ENCODE data around the gene DNAJC17. TPM values are rescaled to one million over a fixed set of nuclear protein-coding genes. Genes with fewer than 3 reads are reported as not detected.

DNAJC17 gene
- total RNA-seq, 3 donors from 2014 or later, result 18.4 to 55.8 (median 24.3) TPM

DNA sequence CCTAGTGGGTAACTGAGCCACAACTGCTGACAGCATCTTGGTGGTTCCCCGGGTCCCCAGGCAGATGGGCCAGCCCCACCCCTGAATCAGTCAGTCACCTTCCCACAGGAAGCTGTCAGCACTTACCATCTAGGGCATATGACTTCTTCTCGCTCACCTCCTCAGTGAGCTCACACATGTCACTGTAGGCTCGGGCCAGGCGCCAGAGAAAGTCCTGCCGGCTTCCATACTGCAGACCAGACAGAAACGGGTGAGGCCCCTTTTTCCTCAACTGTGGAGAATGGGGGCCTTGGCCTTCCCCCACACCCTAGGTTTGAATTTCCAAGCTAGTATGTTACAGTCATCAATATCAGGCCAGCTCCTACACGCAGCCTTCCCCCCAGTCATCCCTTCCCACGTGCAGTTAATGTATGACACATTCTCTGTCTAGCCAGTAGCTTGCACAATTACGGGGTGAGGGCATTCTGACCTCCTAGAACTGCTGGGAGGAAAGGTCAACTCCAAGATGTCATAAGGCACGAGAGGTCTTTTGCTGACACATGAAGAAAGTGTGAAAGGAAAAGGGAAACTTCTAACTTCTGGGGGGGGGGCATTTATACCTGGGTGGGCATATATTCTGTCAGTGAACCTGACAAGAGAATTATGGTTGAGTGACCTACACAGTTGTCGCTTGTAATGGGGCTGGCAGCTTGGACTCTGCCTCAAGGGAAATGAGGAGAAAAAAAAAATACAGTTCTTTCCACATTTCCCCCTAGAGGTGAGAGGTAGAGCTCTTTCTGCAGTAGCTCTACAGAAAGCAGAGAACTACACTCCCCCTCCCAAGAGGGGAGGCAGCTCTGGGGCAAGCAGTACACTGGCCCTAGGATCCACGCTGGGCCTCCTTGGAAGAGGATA is 63.1 kb downstream of the DNAJC17 start:
- Histone ChIP-seq H3K4me1 (no peaks in the 10 kb centered on the region), H3K36me3 (peaks cover 7% of the 10 kb centered on the region), H3K4me3 (no peak overlapping the region), H3K9me3 (no peaks in the 10 kb centered on the region), H3K27ac (no peak overlapping the region), H3K27me3 (no peaks in the 10 kb centered on the region)
- TF ChIP-seq, protein P1, sequence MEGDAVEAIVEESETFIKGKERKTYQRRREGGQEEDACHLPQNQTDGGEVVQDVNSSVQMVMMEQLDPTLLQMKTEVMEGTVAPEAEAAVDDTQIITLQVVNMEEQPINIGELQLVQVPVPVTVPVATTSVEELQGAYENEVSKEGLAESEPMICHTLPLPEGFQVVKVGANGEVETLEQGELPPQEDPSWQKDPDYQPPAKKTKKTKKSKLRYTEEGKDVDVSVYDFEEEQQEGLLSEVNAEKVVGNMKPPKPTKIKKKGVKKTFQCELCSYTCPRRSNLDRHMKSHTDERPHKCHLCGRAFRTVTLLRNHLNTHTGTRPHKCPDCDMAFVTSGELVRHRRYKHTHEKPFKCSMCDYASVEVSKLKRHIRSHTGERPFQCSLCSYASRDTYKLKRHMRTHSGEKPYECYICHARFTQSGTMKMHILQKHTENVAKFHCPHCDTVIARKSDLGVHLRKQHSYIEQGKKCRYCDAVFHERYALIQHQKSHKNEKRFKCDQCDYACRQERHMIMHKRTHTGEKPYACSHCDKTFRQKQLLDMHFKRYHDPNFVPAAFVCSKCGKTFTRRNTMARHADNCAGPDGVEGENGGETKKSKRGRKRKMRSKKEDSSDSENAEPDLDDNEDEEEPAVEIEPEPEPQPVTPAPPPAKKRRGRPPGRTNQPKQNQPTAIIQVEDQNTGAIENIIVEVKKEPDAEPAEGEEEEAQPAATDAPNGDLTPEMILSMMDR (IDR thresholded peaks at IDR 0.05), result no peak
- TF ChIP-seq POLR2AphosphoS5 (IDR thresholded peaks at IDR 0.05) (no peak), POLR2A (IDR thresholded peaks at IDR 0.05) (no peak)
- DNase-seq (ENCODE audit: low spot score in 2 of 2), result no peak
- intact Hi-C loops (cut with DNase I; ENCODE audit: low total_unique reads), result no loop called here

DNA sequence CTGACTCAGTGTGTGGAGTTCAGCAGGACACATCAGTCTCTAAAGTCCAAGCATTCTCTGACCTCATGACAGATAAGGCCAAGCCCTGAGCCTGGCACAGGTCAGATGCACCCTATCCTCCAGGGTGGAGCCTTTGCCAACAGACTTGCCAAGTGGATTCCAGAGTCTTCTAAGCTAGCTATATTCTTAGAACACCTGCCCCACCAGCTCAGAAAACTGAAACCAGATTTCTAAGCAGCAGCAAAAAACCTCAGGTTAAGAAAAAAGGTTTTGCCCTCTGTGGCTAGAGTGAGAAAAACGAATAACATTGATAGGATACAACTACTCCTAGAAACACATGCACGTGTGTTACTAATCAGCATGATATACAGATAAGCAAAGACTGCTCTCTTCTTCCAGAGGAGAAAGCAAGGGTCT is 63.8 kb downstream of the DNAJC17 start:
- H3K36me3 ChIP-seq, result peaks cover 7% of the 10 kb centered on the region
- TF ChIP-seq POLR2AphosphoS5 (IDR thresholded peaks at IDR 0.05) (no peak), POLR2A (IDR thresholded peaks at IDR 0.05) (no peak)
- TF ChIP-seq, protein P1 (IDR thresholded peaks at IDR 0.05), result no peak

DNA sequence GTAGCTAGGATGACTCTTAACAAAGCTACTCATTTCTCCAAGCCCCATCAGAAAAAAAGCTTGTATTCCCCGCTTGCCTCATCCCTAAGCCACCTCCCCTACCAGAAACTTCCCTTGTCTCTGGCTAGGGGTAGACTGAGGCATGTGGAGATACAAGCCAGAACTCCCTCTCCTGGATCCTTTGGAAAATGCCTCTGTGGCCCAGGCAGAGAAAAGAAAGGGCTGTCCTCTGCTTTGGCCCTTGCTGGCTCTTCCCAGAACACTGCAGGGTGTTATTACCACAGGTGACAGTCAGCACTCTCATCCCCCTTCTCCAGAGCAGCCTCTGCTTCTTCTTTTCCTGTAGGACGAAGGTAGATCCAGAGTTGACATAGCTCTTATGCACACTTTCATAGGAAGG is 67.4 kb downstream of the DNAJC17 start:
- intact Hi-C loops (cut with DNase I; ENCODE audit: low total_unique reads), result no loop called here
- TF ChIP-seq, protein P1 (IDR thresholded peaks at IDR 0.05), result no peak
- TF ChIP-seq POLR2A (IDR thresholded peaks at IDR 0.05) (no peak), POLR2AphosphoS5 (IDR thresholded peaks at IDR 0.05) (no peak)
- Histone ChIP-seq H3K4me1 (no peaks in the 10 kb centered on the region), H3K4me3 (no peak overlapping the region), H3K36me3 (peaks cover 14% of the 10 kb centered on the region), H3K27ac (no peak overlapping the region), H3K9me3 (no peaks in the 10 kb centered on the region), H3K27me3 (no peaks in the 10 kb centered on the region)
- no peak for DNase-seq (ENCODE audit: low spot score in 2 of 2)

More for the DNA sequence above, 63.8 kb downstream of the DNAJC17 start:
- Histone ChIP-seq H3K9me3 (no peaks in the 10 kb centered on the region), H3K4me1 (no peaks in the 10 kb centered on the region), H3K4me3 (no peak overlapping the region), H3K27me3 (no peaks in the 10 kb centered on the region), H3K27ac (no peak overlapping the region)
- intact Hi-C loops (cut with DNase I; ENCODE audit: low total_unique reads), result no loop called here
- DNase-seq (ENCODE audit: low spot score in 2 of 2), result no peak

DNA sequence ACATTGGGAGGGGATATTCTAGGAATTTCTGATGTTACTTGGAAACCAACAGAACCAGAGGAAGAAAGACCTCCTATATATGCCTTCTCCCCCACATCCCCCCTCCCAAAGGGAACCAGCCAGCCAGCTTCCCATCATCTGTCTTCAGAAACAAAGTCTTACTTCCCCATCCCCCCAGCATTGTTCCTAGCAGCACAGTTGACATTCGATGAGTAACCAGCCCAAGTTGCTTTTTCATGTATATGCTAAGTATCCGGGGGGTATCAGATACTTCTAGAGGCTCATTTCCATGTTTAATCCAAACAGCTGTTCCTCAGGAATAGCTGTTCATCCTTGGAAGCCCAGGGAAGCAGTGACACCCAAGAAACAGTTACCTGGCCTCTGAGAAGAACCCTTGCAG is 68.2 kb downstream of the DNAJC17 start:
- TF ChIP-seq POLR2AphosphoS5 (IDR thresholded peaks at IDR 0.05) (no peak), POLR2A (IDR thresholded peaks at IDR 0.05) (no peak)
- TF ChIP-seq, protein P1 (IDR thresholded peaks at IDR 0.05), result no peak

DNA sequence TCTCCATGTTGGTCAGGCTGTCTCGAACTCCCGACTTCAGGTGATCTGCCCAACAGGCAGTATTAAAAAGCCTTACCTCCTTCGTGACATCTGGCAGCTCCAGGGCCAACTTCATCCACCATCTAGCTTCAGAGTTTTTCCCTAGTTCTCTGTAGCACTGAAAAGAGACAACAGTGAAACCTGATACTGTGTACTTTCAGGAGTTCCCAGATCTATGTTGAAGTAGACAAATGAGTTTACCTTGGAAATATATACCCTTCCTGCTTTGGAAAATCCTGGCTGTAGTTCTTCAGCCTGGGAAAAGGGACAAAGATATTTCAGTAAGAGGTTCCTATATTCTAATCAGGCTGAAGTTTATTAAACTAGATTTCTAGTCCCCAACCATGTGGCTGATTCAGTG is 70.2 kb downstream of the DNAJC17 start:
- H3K27me3 ChIP-seq, result no peaks in the 10 kb centered on the region
- no peak overlapping the region for H3K4me3 ChIP-seq
- DNase-seq (ENCODE audit: low spot score in 2 of 2), result no peak
- H3K4me1 ChIP-seq, result no peaks in the 10 kb centered on the region
- no peaks in the 10 kb centered on the region for H3K9me3 ChIP-seq
- intact Hi-C loops (cut with DNase I; ENCODE audit: low total_unique reads), result no loop called here
- H3K27ac ChIP-seq, result no peak overlapping the region
- peaks cover 14% of the 10 kb centered on the region for H3K36me3 ChIP-seq
- TF ChIP-seq POLR2A (IDR thresholded peaks at IDR 0.05) (no peak), POLR2AphosphoS5 (IDR thresholded peaks at IDR 0.05) (no peak)
- TF ChIP-seq, protein P1 (IDR thresholded peaks at IDR 0.05), result no peak

More for the DNA sequence above, 68.2 kb downstream of the DNAJC17 start:
- Histone ChIP-seq H3K27ac (no peak overlapping the region), H3K4me3 (no peak overlapping the region), H3K4me1 (no peaks in the 10 kb centered on the region), H3K9me3 (no peaks in the 10 kb centered on the region), H3K27me3 (no peaks in the 10 kb centered on the region), H3K36me3 (peaks cover 14% of the 10 kb centered on the region)
- no peak for DNase-seq (ENCODE audit: low spot score in 2 of 2)
- intact Hi-C loops (cut with DNase I; ENCODE audit: low total_unique reads), result no loop called here
